MV-4-11 (cell line): ENCODE results near the gene ANK2.

Source experiments
- DNase-seq: peaks from one replicate; lab custom pipeline; 2025; lab: John Stamatoyannopoulos, UW

ANK2 gene

GRCh38 chr4:113094802-113095201 lies 45.3 kb downstream of the ANK2 start:
- peak; percentile 3 for DNase-seq

GRCh38 chr4:113101669-113102068 lies 52.2 kb downstream of the ANK2 start:
- no peak for DNase-seq

GRCh38 chr4:113103556-113103955 lies 54.1 kb downstream of the ANK2 start:
- DNase-seq: no peak

- DNase-seq: peak; percentile 9
Observed at GRCh38 chr4:113106108-113106507, 56.7 kb downstream of the ANK2 start.

- DNase-seq: no peak
Observed at GRCh38 chr4:113109106-113109718, 59.8 kb downstream of the ANK2 start.

GRCh38 chr4:113112338-113112978 lies 63.0 kb downstream of the ANK2 start:
- peak; percentile 52 for DNase-seq

- peak; percentile 46 for DNase-seq
Observed at GRCh38 chr4:113113151-113113550, 63.7 kb downstream of the ANK2 start.

GRCh38 chr4:113114884-113115283 lies 65.4 kb downstream of the ANK2 start:
- DNase-seq: no peak

- no peak for DNase-seq
Observed at GRCh38 chr4:113116414-113117357, 67.2 kb downstream of the ANK2 start.

GRCh38 chr4:113117358-113117702 lies 67.9 kb downstream of the ANK2 start:
- DNase-seq: no peak

- DNase-seq: peak; percentile 80
Observed at GRCh38 chr4:113122066-113122465, 72.6 kb downstream of the ANK2 start.

- DNase-seq: no peak
Observed at GRCh38 chr4:113125418-113125817, 76.0 kb downstream of the ANK2 start.

GRCh38 chr4:113131136-113131535 lies 81.7 kb downstream of the ANK2 start:
- no peak for DNase-seq

GRCh38 chr4:113131621-113132020 lies 82.2 kb downstream of the ANK2 start:
- no peak for DNase-seq

- DNase-seq: no peak
Observed at GRCh38 chr4:113141901-113142346, 92.5 kb downstream of the ANK2 start.

- DNase-seq: no peak
Observed at GRCh38 chr4:113142351-113142750, 92.9 kb downstream of the ANK2 start.

- no peak for DNase-seq
Observed at GRCh38 chr4:113144091-113144490, 94.6 kb downstream of the ANK2 start.

- DNase-seq: no peak
Observed at GRCh38 chr4:113145147-113145518, 95.7 kb downstream of the ANK2 start.

- peak; percentile 53 for DNase-seq
Observed at GRCh38 chr4:113145519-113146291, 96.3 kb downstream of the ANK2 start.

GRCh38 chr4:113146876-113147358 lies 97.5 kb downstream of the ANK2 start:
- DNase-seq: peak; percentile 5

- peak; percentile 29 for DNase-seq
Observed at GRCh38 chr4:113147498-113148111, 98.2 kb downstream of the ANK2 start.
